OCI-LY1 (cell line): ENCODE measurements around the gene C1orf122.
A peak's percentile ranks its signal among the peaks of the same experiment; 100 is the strongest.

Experiments
- H2AFZ ChIP-seq: fragments of 200-600 bp; sonication (generic), shearing (Covaris generic); 2 replicates; pipeline ENCODE4 v1.6.0; 2014; ENCODE audit warnings: antibody characterized with exemption, mild to moderate bottlenecking, low read length
- H3F3A ChIP-seq: fragments of 200-600 bp; sonication (generic), shearing (Covaris generic); 2 replicates; pipeline ENCODE4 v1.6.0; 2014; ENCODE audit warnings: mild to moderate bottlenecking, antibody characterized with exemption, low read length, moderate library complexity; ENCODE audit not compliant: insufficient read depth
- H3K27ac ChIP-seq: fragments of 200-600 bp; sonication (generic); 2 replicates; pipeline ENCODE4 v1.5.1; 2014; ENCODE audit warnings: low read length, mixed run types, mild to moderate bottlenecking, low read depth; ENCODE audit not compliant: poor library complexity, severe bottlenecking
- H3K27me3 ChIP-seq: fragments of 200-600 bp; sonication (generic); 2 replicates; pipeline ENCODE4 v1.6.0; 2014; ENCODE audit warnings: antibody characterized with exemption, mild to moderate bottlenecking, low read length, moderate library complexity; ENCODE audit not compliant: insufficient read depth
- H3K36me3 ChIP-seq: fragments of 200-600 bp; sonication (generic); 2 replicates; pipeline ENCODE4 v1.6.1; 2014; ENCODE audit warnings: mild to moderate bottlenecking, antibody characterized with exemption, low read length, moderate library complexity, mixed read lengths; ENCODE audit not compliant: insufficient read depth
- H3K4me1 ChIP-seq: fragments of 200-600 bp; sonication (generic); 2 replicates; pipeline ENCODE4 v1.5.1; 2014; ENCODE audit warnings: mild to moderate bottlenecking, low read length, moderate library complexity; ENCODE audit not compliant: insufficient read depth, severe bottlenecking
- H3K4me2 ChIP-seq: fragments of 200-600 bp; sonication (generic), shearing (Covaris generic); 2 replicates; pipeline ENCODE4 v1.6.1; 2014; ENCODE audit warnings: low read length
- H3K4me3 ChIP-seq: fragments of 200-600 bp; sonication (generic); 2 replicates; pipeline ENCODE4 v1.5.1; 2014; ENCODE audit warnings: low read length, low read depth, mild to moderate bottlenecking, mixed read lengths; ENCODE audit not compliant: poor library complexity, severe bottlenecking
- H3K79me2 ChIP-seq: fragments of 200-600 bp; shearing (Covaris generic); 2 replicates; pipeline ENCODE4 v1.6.1; 2016; ENCODE audit warnings: mixed run types, low read length, mixed read lengths; ENCODE audit not compliant: insufficient read depth
- H3K9ac ChIP-seq: fragments of 200-600 bp; sonication (generic), shearing (Covaris generic); 2 replicates; pipeline ENCODE4 v1.6.1; 2014; ENCODE audit warnings: mild to moderate bottlenecking, low read length, mixed read lengths
- H3K9me2 ChIP-seq: fragments of 200-600 bp; sonication (generic), shearing (Covaris generic); 2 replicates; pipeline ENCODE4 v1.6.1; 2014; ENCODE audit warnings: low read depth, mild to moderate bottlenecking, low read length, mixed read lengths
- H3K9me3 ChIP-seq: fragments of 200-600 bp; shearing (Covaris generic); 2 replicates; pipeline ENCODE4 v1.6.1; 2014; ENCODE audit warnings: low read length, mixed read lengths
- H4K20me1 ChIP-seq: fragments of 200-600 bp; sonication (generic), shearing (Covaris generic); 2 replicates; pipeline ENCODE4 v1.6.0; 2016; ENCODE audit warnings: mild to moderate bottlenecking, low read length; ENCODE audit not compliant: insufficient read depth
- CTCF ChIP-seq: fragments of 200-600 bp; sonication (generic), shearing (Covaris generic); IDR thresholded peaks from 2 replicates; pipeline ENCODE4 v1.5.1; 2017; ENCODE audit warnings: mild to moderate bottlenecking, antibody characterized with exemption, low read length, moderate library complexity, mixed read lengths
- EZH2 ChIP-seq: fragments of 200-600 bp; sonication (generic), shearing (Covaris generic); IDR thresholded peaks from 2 replicates; pipeline ENCODE4 v1.8.0; 2017; ENCODE audit warnings: borderline replicate concordance, mixed run types, mild to moderate bottlenecking, antibody characterized with exemption, low read length, moderate library complexity, mixed read lengths

The C1orf122 gene

GRCh38 chr1:37795340-37796125, 12.1 kb upstream of the C1orf122 start:
- TF ChIP-seq CTCF (no peak), EZH2 (no peak)
- peak overlapping the region; percentile 55 for H3K4me3 ChIP-seq

GRCh38 chr1:37797750-37798345, 9.7 kb upstream of the C1orf122 start:
- H3F3A ChIP-seq = no peaks in the 10 kb centered on the region
- peaks cover 34% of the 10 kb centered on the region for H3K36me3 ChIP-seq
- H3K27me3 ChIP-seq = peaks cover 6% of the 10 kb centered on the region; the same call in 1 of the 2 replicates
- H3K9ac ChIP-seq = no peak overlapping the region
- no peaks in the 10 kb centered on the region for H4K20me1 ChIP-seq
- H3K4me2 ChIP-seq = no peak overlapping the region
- no peaks in the 10 kb centered on the region for H3K9me3 ChIP-seq
- TF ChIP-seq CTCF = no peak
- TF ChIP-seq EZH2 = no peak
- no peaks in the 10 kb centered on the region for H3K79me2 ChIP-seq
- no peak overlapping the region for H2AFZ ChIP-seq
- no peak overlapping the region for H3K27ac ChIP-seq
- H3K9me2 ChIP-seq = no peaks in the 10 kb centered on the region
- no peak overlapping the region for H3K4me3 ChIP-seq
- H3K4me1 ChIP-seq = peaks cover 8% of the 10 kb centered on the region

More at GRCh38 chr1:37795340-37796125, 12.1 kb upstream of the C1orf122 start:
- Histone ChIP-seq H3K9me2 (no peaks in the 10 kb centered on the region), H3F3A (no peaks in the 10 kb centered on the region), H3K4me2 (peak overlapping the region; percentile 63; the same call in 1 of the 2 replicates), H2AFZ (no peak overlapping the region), H3K9me3 (no peaks in the 10 kb centered on the region), H3K4me1 (peaks cover 8% of the 10 kb centered on the region), H3K36me3 (peaks cover 15% of the 10 kb centered on the region), H3K27me3 (peaks cover 10% of the 10 kb centered on the region; the same call in 1 of the 2 replicates), H3K27ac (no peak overlapping the region), H3K79me2 (no peaks in the 10 kb centered on the region), H3K9ac (no peak overlapping the region), H4K20me1 (no peaks in the 10 kb centered on the region)

DNA sequence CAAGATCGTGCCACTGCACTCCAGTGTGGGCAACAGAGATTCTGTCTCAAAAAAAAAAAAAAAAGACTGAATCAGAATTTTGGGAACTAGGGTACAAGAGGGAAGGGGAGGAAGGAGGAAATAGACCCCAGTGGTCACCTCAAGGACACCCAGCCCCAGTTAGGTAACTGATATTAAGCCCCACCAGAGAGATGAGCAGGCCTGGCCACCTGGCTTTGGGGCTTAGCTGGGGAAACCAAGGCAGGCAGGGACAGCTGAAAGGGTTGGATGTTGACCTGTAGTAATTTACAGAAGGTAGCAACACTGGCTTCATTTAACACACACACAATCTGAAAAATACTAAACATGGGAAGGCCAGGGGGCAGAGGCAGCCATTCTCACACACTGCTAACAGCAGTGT, 5.2 kb upstream of the C1orf122 start:
- no peak overlapping the region for H3K4me2 ChIP-seq
- no peak overlapping the region for H2AFZ ChIP-seq
- H3K9me2 ChIP-seq = no peaks in the 10 kb centered on the region
- no peak overlapping the region for H3K4me3 ChIP-seq
- H3K79me2 ChIP-seq = peaks cover 7% of the 10 kb centered on the region
- H3K36me3 ChIP-seq = peaks cover 76% of the 10 kb centered on the region
- H4K20me1 ChIP-seq = no peaks in the 10 kb centered on the region
- no peaks in the 10 kb centered on the region for H3K9me3 ChIP-seq
- no peak overlapping the region for H3K27ac ChIP-seq
- no peak overlapping the region for H3K9ac ChIP-seq
- no peak for TF ChIP-seq EZH2
- no peak for TF ChIP-seq CTCF
- H3K27me3 ChIP-seq = no peaks in the 10 kb centered on the region
- no peaks in the 10 kb centered on the region for H3F3A ChIP-seq
- peaks cover 9% of the 10 kb centered on the region for H3K4me1 ChIP-seq
